Glomerular endothelial cell (primary cell): ENCODE data around the gene BCOR. TPM values are rescaled to one million over a fixed set of nuclear protein-coding genes. Genes with fewer than 3 reads are reported as not detected.

Experiments
- DNase-seq: peaks from one replicate; pipeline ENCODE4 v3.0.0-alpha.2; 2011; ENCODE audit warnings: low read depth, low spot score; ENCODE audit errors: extremely low read depth
- total RNA-seq: library from RNA; depleted of rRNA; stranded (reverse); fragments of >200 nt; gene quantifications from 2 replicates; pipeline ENCODE4 v1.2.3, GENCODE V29; 2015

Gene BCOR
- total RNA-seq, 1 donor from 2014 or later = 30.8 TPM

DNA sequence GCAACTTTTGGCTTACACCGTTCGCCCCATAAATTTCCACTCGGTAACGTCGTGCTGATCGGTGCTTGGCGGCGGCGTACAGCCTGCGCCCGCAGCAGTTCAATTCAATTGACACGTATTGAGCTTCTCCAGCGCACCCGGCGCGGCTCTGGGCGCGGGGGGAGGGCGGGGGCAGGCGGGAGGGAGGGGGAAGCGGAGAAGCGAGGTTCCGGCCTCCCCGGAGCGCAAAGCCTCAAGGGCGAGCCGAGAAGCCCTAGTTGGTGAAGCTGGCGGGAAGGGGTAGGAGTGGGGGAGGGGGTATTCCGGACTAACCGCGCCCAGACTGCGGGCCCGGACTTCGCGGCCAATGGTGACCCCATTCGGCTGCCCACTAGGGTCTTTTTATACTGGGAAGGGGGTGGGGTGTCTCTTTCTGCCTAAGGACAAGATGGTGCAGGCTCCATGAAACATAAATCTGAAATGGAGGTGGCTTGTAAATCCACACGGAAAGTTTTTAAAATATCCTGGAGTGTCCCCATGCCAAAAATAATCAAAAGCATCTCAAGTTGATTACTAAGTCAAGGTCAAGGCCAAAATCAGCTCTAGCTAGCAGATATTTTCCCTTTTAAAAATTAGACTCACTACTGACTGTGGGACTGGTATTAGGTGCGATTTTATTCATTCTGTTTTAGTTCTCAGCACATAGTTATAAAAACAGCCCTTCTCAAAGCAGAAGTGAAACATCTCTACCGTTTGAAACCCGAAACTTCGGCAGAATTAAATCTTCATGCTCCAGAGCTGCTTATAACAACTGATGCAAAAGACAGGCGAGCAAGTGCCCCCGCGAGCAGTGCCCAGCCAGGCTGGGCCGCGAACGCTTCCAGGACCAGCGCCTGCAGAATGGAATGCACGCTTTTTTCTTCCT lies 1.5 kb upstream of the BCOR start:
- DNase-seq = no peak

- no peak for DNase-seq
These were observed 701 bp upstream of the BCOR start for GRCh38 chrX:40098264-40099054.

- no peak for DNase-seq
These were observed 636 bp downstream of the BCOR start for GRCh38 chrX:40097141-40097503.

- no peak for DNase-seq
These were observed 1.2 kb downstream of the BCOR start for GRCh38 chrX:40096395-40097091.

DNA sequence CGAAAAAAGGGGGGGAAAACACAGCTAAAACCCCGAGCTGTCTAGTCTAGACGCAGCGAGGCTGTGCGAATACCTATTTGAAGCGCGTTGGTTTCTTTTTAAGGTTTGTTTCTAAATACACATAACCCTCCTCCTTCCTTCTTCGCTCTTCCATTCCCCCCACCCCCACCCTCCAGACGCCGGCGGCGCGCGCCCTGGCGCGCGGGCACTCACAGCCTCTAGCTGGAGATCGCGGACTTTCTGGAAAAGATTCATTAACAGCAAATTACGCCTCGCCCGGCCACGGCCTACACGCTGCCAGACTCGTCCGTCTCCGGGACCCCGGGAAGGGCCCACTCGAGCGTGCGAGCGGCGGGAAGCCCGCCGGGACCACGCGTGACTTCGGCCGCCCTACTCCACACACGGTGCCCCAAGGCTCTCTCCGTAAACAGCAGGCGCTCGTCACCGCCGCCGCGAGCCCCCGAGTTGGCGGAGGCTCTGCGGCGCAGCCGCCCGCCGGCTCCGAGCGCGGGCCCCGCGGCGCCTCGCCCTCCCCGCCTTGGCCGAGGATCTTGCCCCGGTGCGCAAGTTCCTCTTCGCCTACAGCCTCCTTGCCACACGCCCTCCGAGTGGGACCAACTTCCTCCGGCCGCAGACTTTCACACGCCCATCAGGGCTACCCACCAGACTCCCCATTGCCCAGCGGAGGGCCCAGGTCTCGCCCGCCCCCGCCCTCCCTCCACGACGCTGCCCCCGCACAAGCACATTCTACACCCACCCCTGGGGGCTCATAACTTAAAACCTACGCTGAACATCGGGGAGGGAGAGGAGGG lies 2.0 kb downstream of the BCOR start:
- no peak for DNase-seq

GRCh38 chrX:40094900-40095582 lies 2.7 kb downstream of the BCOR start:
- no peak for DNase-seq

- DNase-seq = no peak
These were observed 3.5 kb downstream of the BCOR start for GRCh38 chrX:40094041-40094899.

DNA sequence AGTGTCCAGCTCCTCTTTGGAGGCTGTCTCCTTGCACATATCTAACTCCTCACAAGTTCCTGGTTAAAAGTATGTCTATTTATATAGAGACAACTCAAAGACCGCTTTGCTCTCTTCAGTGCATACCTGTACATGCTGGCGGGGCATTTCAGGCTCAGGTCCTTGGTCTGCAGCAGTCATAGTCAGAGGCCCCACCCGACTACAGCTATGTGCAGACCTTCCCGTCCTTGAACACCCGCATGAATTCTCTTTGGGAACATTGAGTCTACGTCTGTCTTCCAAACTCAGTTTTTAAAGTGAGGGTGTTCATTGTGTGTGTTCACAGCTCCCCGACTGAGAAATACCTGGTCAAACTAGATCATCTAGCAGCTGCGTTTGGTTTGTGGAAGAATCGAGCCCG lies 4.2 kb downstream of the BCOR start:
- DNase-seq = no peak

- no peak for DNase-seq
These were observed 4.8 kb downstream of the BCOR start for GRCh38 chrX:40092808-40093435.

GRCh38 chrX:40091691-40092421 lies 5.9 kb downstream of the BCOR start:
- DNase-seq = no peak

- DNase-seq = no peak
These were observed 6.8 kb downstream of the BCOR start for GRCh38 chrX:40090961-40091360.

DNA sequence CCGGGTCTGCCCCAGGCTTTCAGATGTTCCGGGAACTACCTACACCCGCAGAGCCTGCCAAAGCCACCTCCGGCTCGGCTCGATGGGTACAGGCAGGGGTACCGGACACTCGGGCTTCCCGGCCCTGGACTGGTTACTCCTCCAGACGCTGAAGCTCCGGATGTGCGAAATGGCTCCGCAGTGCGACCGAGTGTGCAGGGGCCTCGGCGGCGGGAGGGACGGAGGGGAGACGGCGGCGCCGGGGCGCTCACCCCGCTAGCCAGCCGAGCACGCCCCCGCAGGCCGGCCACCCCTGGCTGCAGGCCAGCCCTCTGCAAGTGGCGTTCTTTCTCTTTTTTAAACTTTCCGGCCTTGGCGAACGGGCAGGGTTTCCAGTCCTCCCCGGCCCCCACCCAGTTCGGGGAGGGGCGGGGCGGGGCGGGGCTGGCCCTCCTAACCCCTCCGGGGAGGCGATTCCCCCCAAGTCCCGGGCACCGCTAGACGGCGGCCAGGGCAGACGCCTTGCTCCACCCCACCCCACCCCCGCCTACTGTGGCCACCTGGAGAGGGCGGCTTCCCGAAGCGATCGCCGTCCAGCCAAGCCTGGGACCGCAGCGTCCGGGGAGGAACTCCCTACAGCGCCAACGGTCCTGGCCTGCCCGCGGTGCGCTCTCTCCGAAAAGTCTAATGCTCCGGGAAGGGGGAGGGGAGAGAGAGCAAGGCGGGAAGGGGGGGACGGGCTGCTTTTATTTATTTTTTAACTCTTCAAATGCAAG lies 7.5 kb downstream of the BCOR start:
- DNase-seq = no peak

DNA sequence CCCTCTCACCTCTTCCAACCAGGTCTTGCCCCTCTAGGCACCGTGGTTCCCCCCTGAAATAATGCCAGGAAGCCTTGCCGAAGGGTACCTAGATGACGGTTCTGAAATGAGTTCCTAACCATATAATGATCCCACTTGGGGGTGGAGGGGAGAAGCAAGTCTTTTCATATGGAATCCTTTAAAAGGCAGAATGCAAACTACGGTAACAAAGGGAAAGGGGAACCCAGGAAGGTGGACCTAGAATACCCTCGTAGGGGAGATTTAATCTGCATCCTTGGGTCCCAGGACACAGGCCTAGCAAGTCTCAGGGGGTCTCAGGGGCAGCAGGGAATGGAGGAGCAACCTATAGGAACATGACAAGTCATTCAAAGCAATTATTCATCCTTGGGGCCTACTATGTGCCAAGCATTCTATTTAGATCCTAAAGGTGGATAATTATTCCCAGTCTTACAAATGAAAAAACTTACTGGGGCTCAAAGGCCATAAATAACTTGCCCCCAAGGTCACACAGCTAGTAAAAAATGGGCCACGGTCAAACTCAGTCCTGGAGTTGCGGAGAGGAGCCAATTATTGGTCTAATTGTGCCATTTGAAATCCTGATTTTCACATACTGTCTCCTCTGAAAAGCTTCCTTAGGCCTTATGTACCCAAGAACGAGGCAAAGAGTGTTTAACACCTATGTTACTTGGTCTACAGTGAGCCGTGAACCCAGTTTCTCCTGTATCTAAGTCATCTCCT lies 8.8 kb downstream of the BCOR start:
- no peak for DNase-seq

GRCh38 chrX:40088299-40088625 lies 9.5 kb downstream of the BCOR start:
- DNase-seq = no peak

DNA sequence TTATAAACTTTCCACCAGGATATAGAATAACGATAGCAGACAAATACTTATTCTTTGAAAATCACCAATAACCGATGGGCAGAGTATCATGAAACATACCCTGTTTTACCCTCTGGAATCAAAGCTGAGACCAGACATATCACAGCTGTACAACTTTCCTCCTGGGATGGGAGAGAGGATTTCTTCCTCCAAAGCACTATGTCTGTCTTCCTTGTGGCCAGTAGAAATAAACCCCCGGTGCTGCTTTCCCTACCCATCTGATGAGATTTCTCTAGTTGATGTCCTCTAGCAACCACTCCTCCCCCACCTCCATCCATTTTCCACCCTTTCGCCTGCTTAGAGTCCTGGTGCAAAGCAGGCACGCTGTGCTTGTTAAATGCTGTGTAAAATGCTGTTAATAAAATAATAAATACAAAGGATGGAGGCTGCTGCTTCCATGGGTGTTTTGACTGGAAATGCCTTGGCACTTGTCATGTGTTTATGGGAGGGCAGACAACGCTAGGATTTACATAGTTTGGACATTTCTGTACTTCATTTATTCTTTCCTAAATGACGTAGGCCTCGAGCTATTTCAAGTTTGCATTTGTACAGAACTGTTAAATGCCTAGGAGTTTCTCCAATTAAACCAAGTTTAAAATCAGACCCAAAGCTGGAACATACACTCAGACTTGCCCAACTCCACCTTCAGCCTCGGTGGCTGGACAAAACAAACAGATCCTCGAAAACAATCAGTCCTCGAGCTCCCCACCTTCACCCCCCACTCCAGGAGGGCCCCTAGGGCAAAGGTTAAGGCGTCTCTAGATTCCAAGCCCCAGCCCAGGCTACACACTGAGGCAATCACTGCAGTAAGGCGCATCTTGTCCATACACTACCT lies 10.1 kb downstream of the BCOR start:
- no peak for DNase-seq
